ENCODE measurements around the gene SFTA2.

Gene SFTA2

GRCh38 chr6:30882204-30882758 lies 49.7 kb downstream of the SFTA2 start:
- TF ChIP-seq ZBTB7A (IDR thresholded peaks at IDR 0.05; ENCODE audit: low read depth) (no peak), TEAD4 (IDR thresholded peaks at IDR 0.05) (no peak), EP300 (IDR thresholded peaks at IDR 0.05; ENCODE audit: borderline replicate concordance) (no peak), REST (IDR thresholded peaks at IDR 0.05; ENCODE audit: low read depth) (no peak), RAD21 (IDR thresholded peaks at IDR 0.05; ENCODE audit: low read depth) (no peak), CEBPB (IDR thresholded peaks at IDR 0.05) (no peak), FOXM1 (IDR thresholded peaks at IDR 0.05; ENCODE audit: borderline replicate concordance, low read depth) (no peak), CREB1 (IDR thresholded peaks at IDR 0.05; ENCODE audit: low read depth) (no peak), YY1 (IDR thresholded peaks at IDR 0.05; ENCODE audit: low read depth) (no peak), USF1 (IDR thresholded peaks at IDR 0.05) (no peak), TCF12 (IDR thresholded peaks at IDR 0.05; ENCODE audit: low read depth) (no peak), EGR1 (IDR thresholded peaks at IDR 0.05) (no peak), NFIC (IDR thresholded peaks at IDR 0.05) (no peak), TAF1 (IDR thresholded peaks at IDR 0.05; ENCODE audit: low read depth) (no peak)
- TF ChIP-seq, protein P1, sequence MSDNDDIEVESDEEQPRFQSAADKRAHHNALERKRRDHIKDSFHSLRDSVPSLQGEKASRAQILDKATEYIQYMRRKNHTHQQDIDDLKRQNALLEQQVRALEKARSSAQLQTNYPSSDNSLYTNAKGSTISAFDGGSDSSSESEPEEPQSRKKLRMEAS (IDR thresholded peaks at IDR 0.05), result no peak

DNA sequence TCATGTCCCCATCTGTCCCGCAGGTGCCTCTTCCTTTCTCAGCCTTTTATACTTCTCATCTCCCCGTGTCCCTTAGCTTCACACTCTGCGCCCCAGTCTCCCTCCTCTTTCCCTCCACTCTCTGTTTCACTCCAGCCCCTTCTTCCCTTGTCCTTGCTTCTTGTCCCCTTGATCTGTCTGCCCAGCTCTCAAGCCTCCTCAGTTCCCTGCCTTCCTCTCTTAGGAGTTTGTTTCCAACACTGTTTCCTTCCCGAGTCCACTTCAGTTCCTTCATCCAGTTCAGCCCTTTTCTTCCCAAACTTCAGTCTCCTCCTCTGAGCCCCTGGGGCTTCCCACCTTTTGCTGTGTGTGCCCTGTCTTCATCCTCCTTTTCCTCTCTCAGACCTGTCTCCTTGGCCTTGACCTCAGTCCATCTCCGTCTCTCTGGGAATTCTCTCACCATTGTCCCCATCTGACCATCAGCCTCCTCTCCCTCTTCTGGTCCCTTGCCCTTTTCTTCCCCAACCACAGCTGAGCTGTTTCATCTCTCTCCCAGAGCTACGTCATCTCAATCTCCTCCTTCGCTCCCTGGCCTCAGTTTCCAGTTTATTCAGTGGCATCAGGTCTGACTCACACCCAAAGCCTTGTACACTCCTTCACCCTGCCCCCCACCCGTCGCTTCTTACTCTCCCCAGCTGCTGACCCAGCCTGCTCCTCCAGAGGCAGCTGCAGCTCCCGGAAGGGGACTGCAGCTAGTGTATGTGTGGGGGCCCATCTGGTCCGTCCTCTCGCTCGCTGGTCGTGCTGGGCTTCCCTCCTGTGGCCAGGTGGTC lies 50.4 kb downstream of the SFTA2 start:
- no peak for TF ChIP-seq RAD21 (IDR thresholded peaks at IDR 0.05; ENCODE audit: low read depth)
- no peak for TF ChIP-seq TCF12 (IDR thresholded peaks at IDR 0.05; ENCODE audit: low read depth)
- no peak for TF ChIP-seq USF1 (IDR thresholded peaks at IDR 0.05)
- no peak for TF ChIP-seq YY1 (IDR thresholded peaks at IDR 0.05; ENCODE audit: low read depth)
- TF ChIP-seq TAF1 (IDR thresholded peaks at IDR 0.05; ENCODE audit: low read depth), result no peak
- TF ChIP-seq EP300 (IDR thresholded peaks at IDR 0.05; ENCODE audit: borderline replicate concordance), result no peak
- no peak for TF ChIP-seq FOXM1 (IDR thresholded peaks at IDR 0.05; ENCODE audit: borderline replicate concordance, low read depth)
- no peak for TF ChIP-seq EGR1 (IDR thresholded peaks at IDR 0.05)
- no peak for TF ChIP-seq TEAD4 (IDR thresholded peaks at IDR 0.05)
- TF ChIP-seq ZBTB7A (IDR thresholded peaks at IDR 0.05; ENCODE audit: low read depth), result no peak
- TF ChIP-seq NFIC (IDR thresholded peaks at IDR 0.05), result no peak
- TF ChIP-seq, protein P1 (IDR thresholded peaks at IDR 0.05), result no peak
- TF ChIP-seq CEBPB (IDR thresholded peaks at IDR 0.05), result no peak
- TF ChIP-seq REST (IDR thresholded peaks at IDR 0.05; ENCODE audit: low read depth), result no peak
- TF ChIP-seq CREB1 (IDR thresholded peaks at IDR 0.05; ENCODE audit: low read depth), result no peak

Data from Ishikawa (cell line).